ENCODE data around the gene KRTAP5-8.

DNA sequence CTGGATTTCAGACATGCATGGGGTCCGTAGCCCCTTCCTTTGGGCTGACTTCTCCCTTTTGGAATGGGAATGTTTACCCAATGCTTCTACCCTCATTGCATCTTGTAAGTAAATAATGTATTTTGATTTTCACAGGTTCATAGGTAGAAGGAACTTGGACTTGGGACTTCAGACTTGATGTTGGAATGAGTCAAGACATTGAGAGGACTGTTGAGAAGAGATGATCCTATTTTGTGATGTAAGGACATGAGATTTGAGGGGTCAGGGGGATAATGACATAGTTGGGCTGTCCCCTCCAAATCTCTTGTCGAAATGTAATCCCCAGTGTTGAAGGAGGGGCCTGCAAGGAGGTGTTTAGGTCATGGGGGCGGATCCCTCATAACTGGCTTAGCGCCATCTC lies 26.6 kb downstream of the KRTAP5-8 start:
- TF ChIP-seq POLR2A (IDR thresholded peaks at IDR 0.05) (no peak), POLR2AphosphoS5 (IDR thresholded peaks at IDR 0.05) (no peak)
